ENCODE measurements around the gene SPSB2. TPM values are rescaled to one million over a fixed set of nuclear protein-coding genes. Genes with fewer than 3 reads are reported as not detected.
"Not testable (repeated sequence)": the region's sequence is repeated elsewhere in the genome, so short reads cannot be mapped to it uniquely, and the experiment has no call there.

The SPSB2 gene
- total and polyA plus RNA-seq, 2 donors = 10.7 to 14.9 TPM

DNA sequence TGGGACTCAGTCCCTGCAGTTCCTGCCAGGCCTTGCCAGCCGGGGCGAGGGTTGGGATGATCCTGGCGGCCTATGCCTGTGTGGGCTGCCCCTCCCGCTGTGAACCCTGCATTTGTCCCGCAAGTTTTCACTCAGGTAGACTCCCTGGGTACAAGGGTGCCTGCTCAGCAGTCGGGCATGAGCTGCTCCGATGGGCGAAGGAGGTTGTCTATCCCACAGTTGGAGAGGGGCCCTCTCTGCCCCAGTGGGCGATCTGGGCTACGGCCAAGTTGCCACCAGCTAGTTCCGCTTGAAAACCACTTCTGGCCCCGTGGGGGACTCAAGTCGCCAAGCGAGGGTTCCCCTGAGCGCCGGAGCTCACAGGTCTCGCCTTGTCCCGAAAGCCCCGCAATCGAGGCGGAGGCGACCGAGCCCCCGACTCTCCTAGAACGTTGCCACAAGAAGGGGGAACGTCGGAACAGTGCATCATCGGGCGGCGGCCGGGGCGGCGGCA lies 6.1 kb downstream of the SPSB2 start:
- WGBS = 10% methylated on average over 33 of the region's 33 CpGs
- DNase-seq (ENCODE audit: low read depth in 6 of 9, low spot score in 9 of 9) = no peak
- peak overlapping the region; percentile 43 to 92 for H3K27ac ChIP-seq (ENCODE audit: low read depth in 1 of 2, low read length in 1 of 2)
- H3K4me1 ChIP-seq (ENCODE audit: control insufficient read depth in 2 of 2, insufficient read depth in 2 of 2, low read length in 2 of 2) = peaks cover 12 to 40% of the 10 kb centered on the region in 2 donors
- H3K36me3 ChIP-seq (ENCODE audit: control insufficient read depth in 2 of 2, insufficient read depth in 2 of 2, low read length in 1 of 2) = peaks cover 42 to 68% of the 10 kb centered on the region in 2 donors
- H3K4me3 ChIP-seq (ENCODE audit: low read length in 2 of 2) = peak overlapping the region; percentile 57 to 78
- no peaks in the 10 kb centered on the region for H3K9me3 ChIP-seq (ENCODE audit: control insufficient read depth in 2 of 2, insufficient read depth in 1 of 2, low read length in 1 of 2)
- H3K27me3 ChIP-seq (ENCODE audit: control insufficient read depth in 2 of 2, insufficient read depth in 1 of 2, low read length in 1 of 2) = no peaks in the 10 kb centered on the region

DNA sequence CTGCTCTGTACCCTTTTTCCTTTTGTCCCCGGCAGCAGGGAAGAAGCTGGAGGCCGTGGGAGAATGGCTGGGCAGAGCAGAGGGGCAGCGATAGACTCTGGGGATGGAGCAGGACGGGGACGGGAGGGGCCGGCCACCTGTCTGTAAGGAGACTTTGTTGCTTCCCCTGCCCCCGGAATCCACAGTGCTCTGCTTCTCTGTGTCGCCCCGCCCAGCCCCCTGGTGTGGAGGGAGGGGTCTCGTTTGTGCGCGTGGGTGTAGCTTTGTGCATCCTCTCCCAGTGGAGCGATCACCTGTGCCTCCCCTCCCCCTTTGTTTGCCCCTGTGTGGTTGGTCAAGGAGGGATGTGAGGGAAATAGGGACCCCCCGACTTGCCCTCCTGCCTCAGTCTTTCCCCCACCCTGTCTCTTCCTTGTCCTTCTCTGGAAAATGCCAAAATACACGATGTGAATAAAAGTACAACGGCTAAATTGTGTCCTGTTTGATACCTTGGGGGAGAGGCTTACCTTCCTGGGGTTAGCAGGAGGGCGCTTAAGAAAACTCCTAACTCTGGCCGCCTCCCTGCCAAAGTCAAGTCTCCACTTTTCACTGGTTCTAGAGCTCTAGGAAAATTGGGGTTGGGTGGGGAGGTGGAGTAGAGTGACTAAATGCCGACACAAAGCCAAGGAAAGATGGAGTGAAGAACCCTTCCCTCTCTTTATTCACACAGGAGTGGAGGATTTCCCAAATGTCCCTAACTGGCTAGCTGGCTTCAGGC lies 6.8 kb downstream of the SPSB2 start:
- H3K27ac ChIP-seq (ENCODE audit: low read depth in 1 of 2, low read length in 1 of 2) = no peak overlapping the region
- peak in 1 of 9 donors; percentile 12 for DNase-seq (ENCODE audit: low read depth in 6 of 9, low spot score in 9 of 9)
- H3K4me3 ChIP-seq (ENCODE audit: low read length in 2 of 2) = no peak overlapping the region
- H3K36me3 ChIP-seq (ENCODE audit: control insufficient read depth in 2 of 2, insufficient read depth in 2 of 2, low read length in 1 of 2) = peaks cover 48 to 70% of the 10 kb centered on the region in 2 donors
- H3K27me3 ChIP-seq (ENCODE audit: control insufficient read depth in 2 of 2, insufficient read depth in 1 of 2, low read length in 1 of 2) = no peaks in the 10 kb centered on the region
- peaks cover 8 to 34% of the 10 kb centered on the region in 2 donors for H3K4me1 ChIP-seq (ENCODE audit: control insufficient read depth in 2 of 2, insufficient read depth in 2 of 2, low read length in 2 of 2)
- H3K9me3 ChIP-seq (ENCODE audit: control insufficient read depth in 2 of 2, insufficient read depth in 1 of 2, low read length in 1 of 2) = no peaks in the 10 kb centered on the region
- WGBS = 91% methylated on average over 19 of the region's 19 CpGs

- not testable (repeated sequence) for H3K9me3 ChIP-seq (ENCODE audit: control insufficient read depth in 2 of 2, insufficient read depth in 1 of 2, low read length in 1 of 2); H3K4me3 ChIP-seq (ENCODE audit: low read length in 2 of 2); H3K27me3 ChIP-seq (ENCODE audit: control insufficient read depth in 2 of 2, insufficient read depth in 1 of 2, low read length in 1 of 2); H3K27ac ChIP-seq (ENCODE audit: low read depth in 1 of 2, low read length in 1 of 2); DNase-seq (ENCODE audit: low read depth in 6 of 9, low spot score in 9 of 9)
- Histone ChIP-seq H3K4me1 (ENCODE audit: control insufficient read depth in 2 of 2, insufficient read depth in 2 of 2, low read length in 2 of 2) (peaks cover 6 to 28% of the 10 kb centered on the region in 2 donors), H3K36me3 (ENCODE audit: control insufficient read depth in 2 of 2, insufficient read depth in 2 of 2, low read length in 1 of 2) (peaks cover 52 to 70% of the 10 kb centered on the region in 2 donors)
- WGBS = 97% methylated on average over 5 of the region's 5 CpGs
Observed at GRCh38 chr12:6865307-6865706, 7.8 kb downstream of the SPSB2 start.

DNA sequence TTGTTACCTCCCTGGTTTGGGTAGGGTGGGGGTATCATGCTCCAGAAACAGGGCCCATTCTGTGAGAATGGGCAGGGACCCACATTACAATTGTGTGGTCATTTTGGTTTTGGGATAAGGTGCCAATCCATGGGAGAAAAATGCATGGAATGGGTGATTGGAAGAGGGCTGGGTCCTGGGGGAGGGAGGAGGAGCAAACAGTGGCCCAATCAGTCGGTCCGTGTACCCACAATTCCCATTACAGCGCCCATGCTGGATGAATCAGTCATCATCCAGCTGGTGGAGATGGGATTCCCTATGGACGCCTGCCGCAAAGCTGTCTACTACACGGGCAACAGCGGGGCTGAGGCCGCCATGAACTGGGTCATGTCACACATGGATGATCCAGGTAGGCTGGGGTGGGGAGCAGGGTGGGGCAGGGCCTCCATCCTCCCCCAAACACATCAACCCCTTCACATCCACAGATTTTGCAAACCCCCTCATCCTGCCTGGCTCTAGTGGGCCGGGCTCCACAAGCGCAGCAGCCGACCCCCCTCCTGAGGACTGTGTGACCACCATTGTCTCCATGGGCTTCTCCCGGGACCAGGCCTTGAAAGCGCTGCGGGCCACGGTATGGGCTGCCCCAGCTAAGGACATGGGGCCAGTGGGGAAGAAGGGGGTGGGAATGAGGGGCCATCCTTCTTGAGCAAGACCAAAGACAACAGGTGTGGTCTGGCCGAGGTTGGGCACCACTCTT lies 9.3 kb downstream of the SPSB2 start:
- WGBS = 99% methylated on average over 16 of the region's 16 CpGs
- Histone ChIP-seq H3K9me3 (ENCODE audit: control insufficient read depth in 2 of 2, insufficient read depth in 1 of 2, low read length in 1 of 2) (no peaks in the 10 kb centered on the region), H3K4me3 (ENCODE audit: low read length in 2 of 2) (no peak overlapping the region), H3K36me3 (ENCODE audit: control insufficient read depth in 2 of 2, insufficient read depth in 2 of 2, low read length in 1 of 2) (peaks cover 59 to 73% of the 10 kb centered on the region in 2 donors), H3K27ac (ENCODE audit: low read depth in 1 of 2, low read length in 1 of 2) (no peak overlapping the region), H3K27me3 (ENCODE audit: control insufficient read depth in 2 of 2, insufficient read depth in 1 of 2, low read length in 1 of 2) (no peaks in the 10 kb centered on the region), H3K4me1 (ENCODE audit: control insufficient read depth in 2 of 2, insufficient read depth in 2 of 2, low read length in 2 of 2) (peaks cover 6 to 16% of the 10 kb centered on the region in 2 donors)
- no peak for DNase-seq (ENCODE audit: low read depth in 6 of 9, low spot score in 9 of 9)

DNA sequence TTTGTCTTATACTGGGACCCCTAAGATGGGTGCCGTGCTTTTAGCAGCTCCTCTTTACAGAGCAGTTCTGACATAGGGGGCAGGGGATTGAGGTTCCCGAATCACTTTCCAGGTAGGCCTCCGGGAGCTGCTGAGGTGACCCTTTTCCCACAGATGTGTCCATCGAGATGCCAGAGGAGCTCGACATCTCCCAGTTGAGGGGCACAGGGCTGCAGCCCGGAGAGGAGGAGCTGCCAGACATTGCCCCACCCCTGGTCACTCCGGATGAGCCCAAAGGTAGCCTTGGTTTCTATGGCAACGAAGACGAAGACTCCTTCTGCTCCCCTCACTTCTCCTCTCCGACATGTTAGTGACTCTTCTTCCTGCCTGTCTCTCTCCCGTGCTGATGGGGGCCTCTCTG lies 10.1 kb downstream of the SPSB2 start:
- Histone ChIP-seq H3K4me3 (ENCODE audit: low read length in 2 of 2) (no peak overlapping the region), H3K27me3 (ENCODE audit: control insufficient read depth in 2 of 2, insufficient read depth in 1 of 2, low read length in 1 of 2) (no peaks in the 10 kb centered on the region), H3K36me3 (ENCODE audit: control insufficient read depth in 2 of 2, insufficient read depth in 2 of 2, low read length in 1 of 2) (peaks cover 66 to 80% of the 10 kb centered on the region in 2 donors), H3K9me3 (ENCODE audit: control insufficient read depth in 2 of 2, insufficient read depth in 1 of 2, low read length in 1 of 2) (no peaks in the 10 kb centered on the region), H3K27ac (ENCODE audit: low read depth in 1 of 2, low read length in 1 of 2) (no peak overlapping the region), H3K4me1 (ENCODE audit: control insufficient read depth in 2 of 2, insufficient read depth in 2 of 2, low read length in 2 of 2) (peaks cover 3 to 9% of the 10 kb centered on the region in 2 donors)
- WGBS = 97% methylated on average over 11 of the region's 11 CpGs
- DNase-seq (ENCODE audit: low read depth in 6 of 9, low spot score in 9 of 9) = no peak

DNA sequence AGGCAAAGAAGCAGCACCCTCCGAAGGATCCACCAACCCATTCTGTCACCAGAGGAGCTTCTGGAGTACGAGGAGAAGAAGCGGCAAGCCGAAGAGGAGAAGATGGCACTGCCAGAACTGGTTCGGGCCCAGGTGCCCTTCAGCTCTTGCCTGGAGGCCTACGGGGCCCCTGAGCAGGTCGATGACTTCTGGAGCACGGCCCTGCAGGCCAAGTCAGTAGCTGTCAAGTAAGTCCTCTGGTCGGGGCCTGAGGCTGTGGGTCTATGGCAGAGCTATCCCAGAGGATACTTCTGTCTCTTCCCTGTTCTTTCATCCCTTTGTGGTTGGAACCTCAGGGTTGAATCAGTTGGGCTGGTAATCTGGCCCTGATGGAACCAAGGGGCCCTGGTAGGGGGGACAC lies 11.7 kb downstream of the SPSB2 start:
- no peak for DNase-seq (ENCODE audit: low read depth in 6 of 9, low spot score in 9 of 9)
- Histone ChIP-seq H3K9me3 (ENCODE audit: control insufficient read depth in 2 of 2, insufficient read depth in 1 of 2, low read length in 1 of 2) (no peaks in the 10 kb centered on the region), H3K36me3 (ENCODE audit: control insufficient read depth in 2 of 2, insufficient read depth in 2 of 2, low read length in 1 of 2) (peaks cover 82 to 95% of the 10 kb centered on the region in 2 donors), H3K27ac (ENCODE audit: low read depth in 1 of 2, low read length in 1 of 2) (no peak overlapping the region), H3K4me1 (ENCODE audit: control insufficient read depth in 2 of 2, insufficient read depth in 2 of 2, low read length in 2 of 2) (peaks cover 0 to under 1% of the 10 kb centered on the region in 2 donors), H3K4me3 (ENCODE audit: low read length in 2 of 2) (no peak overlapping the region), H3K27me3 (ENCODE audit: control insufficient read depth in 2 of 2, insufficient read depth in 1 of 2, low read length in 1 of 2) (no peaks in the 10 kb centered on the region)
- WGBS = 98% methylated on average over 9 of the region's 9 CpGs

DNA sequence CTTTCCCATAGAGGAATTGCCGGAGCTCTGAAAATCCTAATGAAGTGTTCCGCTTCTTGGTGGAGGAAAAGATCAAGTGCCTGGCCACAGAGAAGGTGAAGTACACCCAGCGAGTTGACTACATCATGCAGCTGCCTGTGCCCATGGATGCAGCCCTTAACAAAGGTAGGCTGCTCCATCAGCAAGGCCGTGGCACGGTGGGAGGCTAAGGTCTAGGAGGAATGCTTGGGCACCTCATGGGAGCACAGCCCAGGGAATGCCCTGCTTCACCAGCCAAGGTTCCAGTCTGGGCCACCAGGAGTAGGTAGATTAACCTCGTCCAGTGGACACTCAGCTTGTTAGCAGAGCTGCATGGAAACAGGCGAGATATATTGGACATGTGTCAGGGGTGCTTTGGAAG lies 12.2 kb downstream of the SPSB2 start:
- H3K36me3 ChIP-seq (ENCODE audit: control insufficient read depth in 2 of 2, insufficient read depth in 2 of 2, low read length in 1 of 2) = peaks cover 85 to 96% of the 10 kb centered on the region in 2 donors
- H3K27me3 ChIP-seq (ENCODE audit: control insufficient read depth in 2 of 2, insufficient read depth in 1 of 2, low read length in 1 of 2) = no peaks in the 10 kb centered on the region
- no peaks in the 10 kb centered on the region for H3K9me3 ChIP-seq (ENCODE audit: control insufficient read depth in 2 of 2, insufficient read depth in 1 of 2, low read length in 1 of 2)
- H3K4me1 ChIP-seq (ENCODE audit: control insufficient read depth in 2 of 2, insufficient read depth in 2 of 2, low read length in 2 of 2) = no peaks in the 10 kb centered on the region
- H3K27ac ChIP-seq (ENCODE audit: low read depth in 1 of 2, low read length in 1 of 2) = no peak overlapping the region
- DNase-seq (ENCODE audit: low read depth in 6 of 9, low spot score in 9 of 9) = no peak
- WGBS = 99% methylated on average over 7 of the region's 7 CpGs
- H3K4me3 ChIP-seq (ENCODE audit: low read length in 2 of 2) = no peak overlapping the region

GRCh38 chr12:6860116-6860515 lies 13.0 kb downstream of the SPSB2 start:
- 98% methylated on average over 9 of the region's 9 CpGs for WGBS
- Histone ChIP-seq H3K27me3 (ENCODE audit: control insufficient read depth in 2 of 2, insufficient read depth in 1 of 2, low read length in 1 of 2) (no peaks in the 10 kb centered on the region), H3K4me3 (ENCODE audit: low read length in 2 of 2) (no peak overlapping the region)

DNA sequence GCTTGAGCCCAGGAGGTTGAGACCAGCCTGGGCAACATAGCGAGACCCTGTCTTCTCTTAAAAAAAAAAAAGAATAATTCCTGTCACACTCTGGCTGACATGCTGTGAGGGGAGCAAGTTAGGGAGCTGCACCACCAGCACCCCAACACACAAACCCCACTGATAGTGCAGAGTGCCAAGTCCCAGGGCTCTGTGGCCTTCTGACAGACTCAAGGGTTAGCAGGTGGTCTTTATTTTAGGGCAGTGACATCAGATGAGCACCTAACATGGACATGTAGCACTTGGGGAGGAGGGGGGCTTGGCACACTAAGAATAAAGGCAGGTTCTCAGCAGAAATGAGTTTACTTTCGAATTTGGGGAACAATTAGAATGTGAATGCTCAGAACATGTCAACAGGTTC lies 14.3 kb downstream of the SPSB2 start:
- DNase-seq (ENCODE audit: low read depth in 6 of 9, low spot score in 9 of 9) = no peak
- peaks cover 0 to 3% of the 10 kb centered on the region in 2 donors for H3K4me1 ChIP-seq (ENCODE audit: control insufficient read depth in 2 of 2, insufficient read depth in 2 of 2, low read length in 2 of 2)
- peaks cover 83 to 95% of the 10 kb centered on the region in 2 donors for H3K36me3 ChIP-seq (ENCODE audit: control insufficient read depth in 2 of 2, insufficient read depth in 2 of 2, low read length in 1 of 2)
- H3K9me3 ChIP-seq (ENCODE audit: control insufficient read depth in 2 of 2, insufficient read depth in 1 of 2, low read length in 1 of 2) = no peaks in the 10 kb centered on the region
- H3K27me3 ChIP-seq (ENCODE audit: control insufficient read depth in 2 of 2, insufficient read depth in 1 of 2, low read length in 1 of 2) = no peaks in the 10 kb centered on the region
- H3K4me3 ChIP-seq (ENCODE audit: low read length in 2 of 2) = no peak overlapping the region
- 98% methylated on average over 2 of the region's 2 CpGs for WGBS
- no peak overlapping the region for H3K27ac ChIP-seq (ENCODE audit: low read depth in 1 of 2, low read length in 1 of 2)

More at GRCh38 chr12:6860116-6860515, 13.0 kb downstream of the SPSB2 start:
- DNase-seq (ENCODE audit: low read depth in 6 of 9, low spot score in 9 of 9) = no peak
- H3K4me1 ChIP-seq (ENCODE audit: control insufficient read depth in 2 of 2, insufficient read depth in 2 of 2, low read length in 2 of 2) = no peaks in the 10 kb centered on the region
- no peaks in the 10 kb centered on the region for H3K9me3 ChIP-seq (ENCODE audit: control insufficient read depth in 2 of 2, insufficient read depth in 1 of 2, low read length in 1 of 2)
- no peak overlapping the region for H3K27ac ChIP-seq (ENCODE audit: low read depth in 1 of 2, low read length in 1 of 2)
- peaks cover 86 to 96% of the 10 kb centered on the region in 2 donors for H3K36me3 ChIP-seq (ENCODE audit: control insufficient read depth in 2 of 2, insufficient read depth in 2 of 2, low read length in 1 of 2)
